Measurements from ENCODE around the gene ADGRF4. TPM values are rescaled to one million over a fixed set of nuclear protein-coding genes. Genes with fewer than 3 reads are reported as not detected.

Gene ADGRF4
- total RNA-seq, 2 donors from 2014 or later, result 0.06 to 0.26 TPM

DNA sequence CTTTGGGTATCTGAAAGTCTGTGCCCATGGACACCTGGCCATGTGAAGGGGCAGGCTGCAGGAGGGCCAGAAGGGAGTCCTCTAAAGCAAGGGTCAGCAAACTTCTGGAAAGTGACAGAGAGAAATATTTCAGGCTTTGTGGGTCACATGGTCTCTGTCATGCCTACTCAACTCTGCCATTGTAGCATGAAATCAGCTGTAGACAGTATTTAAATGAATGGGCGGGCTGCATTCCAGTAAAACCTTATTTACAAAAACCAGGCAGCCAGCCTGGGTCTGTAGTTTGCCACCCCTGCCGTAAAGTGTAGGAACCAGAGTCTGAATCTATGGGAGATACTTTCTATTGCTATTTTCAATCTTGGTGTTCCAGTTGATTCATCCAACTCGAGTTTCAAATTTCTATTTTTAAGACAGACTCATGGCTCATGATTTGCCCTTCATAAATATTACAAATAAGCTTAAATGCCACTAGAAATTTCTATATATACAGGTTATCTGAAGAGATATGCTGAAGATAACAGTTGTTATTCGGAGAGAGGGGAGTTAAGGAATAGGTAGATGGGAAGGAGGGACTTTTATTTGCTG lies 19.0 kb upstream of the ADGRF4 start:
- no peak for DNase-seq
- intact Hi-C loops (cut with DNase I), result no loop called here

DNA sequence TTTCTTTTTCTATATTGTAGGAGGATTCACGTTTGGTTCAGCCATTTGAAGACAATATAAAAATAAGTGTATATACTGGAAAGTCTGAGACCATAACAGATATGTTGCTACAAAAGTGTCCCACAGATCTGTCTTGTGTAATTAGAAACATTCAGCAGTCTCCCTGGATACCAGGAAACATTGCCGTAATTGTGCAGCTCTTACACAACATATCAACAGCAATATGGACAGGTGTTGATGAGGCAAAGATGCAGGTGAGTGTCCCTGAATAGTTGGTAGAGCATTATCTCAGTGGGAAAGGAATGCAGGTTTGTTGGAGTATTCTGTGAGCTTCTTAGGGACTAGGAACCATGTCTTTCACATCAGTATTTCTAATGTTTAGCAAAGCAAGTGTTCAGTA lies 18.3 kb upstream of the ADGRF4 start:
- DNase-seq (no peak), ATAC-seq (peak in 1 of 2 donors; percentile 49)
- intact Hi-C loops (cut with DNase I), result no loop called here

More for the DNA sequence above, 19.0 kb upstream of the ADGRF4 start:
- ATAC-seq, result no peak

GRCh38 chr6:47680724-47681123 lies 17.7 kb upstream of the ADGRF4 start:
- intact Hi-C loops (cut with DNase I), result no loop called here
- ATAC-seq (no peak), DNase-seq (no peak)

DNA sequence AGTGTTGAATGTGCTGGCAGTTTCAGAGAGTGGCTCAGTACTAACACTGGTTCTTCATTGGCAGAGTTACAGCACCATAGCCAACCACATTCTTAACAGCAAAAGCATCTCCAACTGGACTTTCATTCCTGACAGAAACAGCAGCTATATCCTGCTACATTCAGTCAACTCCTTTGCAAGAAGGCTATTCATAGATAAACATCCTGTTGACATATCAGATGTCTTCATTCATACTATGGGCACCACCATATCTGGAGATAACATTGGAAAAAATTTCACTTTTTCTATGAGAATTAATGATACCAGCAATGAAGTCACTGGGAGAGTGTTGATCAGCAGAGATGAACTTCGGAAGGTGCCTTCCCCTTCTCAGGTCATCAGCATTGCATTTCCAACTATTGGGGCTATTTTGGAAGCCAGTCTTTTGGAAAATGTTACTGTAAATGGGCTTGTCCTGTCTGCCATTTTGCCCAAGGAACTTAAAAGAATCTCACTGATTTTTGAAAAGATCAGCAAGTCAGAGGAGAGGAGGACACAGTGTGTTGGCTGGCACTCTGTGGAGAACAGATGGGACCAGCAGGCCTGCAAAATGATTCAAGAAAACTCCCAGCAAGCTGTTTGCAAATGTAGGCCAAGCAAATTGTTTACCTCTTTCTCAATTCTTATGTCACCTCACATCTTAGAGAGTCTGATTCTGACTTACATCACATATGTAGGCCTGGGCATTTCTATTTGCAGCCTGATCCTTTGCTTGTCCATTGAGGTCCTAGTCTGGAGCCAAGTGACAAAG lies 17.0 kb upstream of the ADGRF4 start:
- ATAC-seq, result no peak
- DNase-seq, result no peak
- intact Hi-C loops (cut with DNase I), result no loop called here

DNA sequence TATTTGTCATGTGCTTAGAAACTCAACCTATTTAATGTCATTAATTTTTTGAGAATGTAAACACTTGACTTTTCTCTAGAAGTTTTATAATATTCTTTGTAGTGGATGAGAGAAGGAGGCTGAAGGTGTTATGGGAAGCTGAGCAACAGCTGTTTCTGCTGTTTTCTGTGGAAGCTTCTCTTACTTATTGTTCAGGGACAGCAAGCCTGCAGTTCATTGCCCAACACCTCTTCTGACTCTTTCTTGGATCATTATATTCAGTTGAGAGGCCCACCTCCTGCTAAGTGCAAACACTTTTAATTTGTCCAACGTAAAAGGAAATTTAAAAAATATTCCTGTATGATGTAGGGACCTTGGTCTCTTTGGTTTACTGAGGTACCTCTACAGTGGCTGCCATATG lies 12.0 kb upstream of the ADGRF4 start:
- intact Hi-C loops (cut with DNase I), result no loop called here
- ATAC-seq (peak in 1 of 2 donors; percentile 44), DNase-seq (no peak)

- DNase-seq (no peak), ATAC-seq (peak in 1 of 2 donors; percentile 27)
- intact Hi-C loops (cut with DNase I), result no loop called here
Measured at GRCh38 chr6:47687432-47687831, 10.9 kb upstream of the ADGRF4 start.

DNA sequence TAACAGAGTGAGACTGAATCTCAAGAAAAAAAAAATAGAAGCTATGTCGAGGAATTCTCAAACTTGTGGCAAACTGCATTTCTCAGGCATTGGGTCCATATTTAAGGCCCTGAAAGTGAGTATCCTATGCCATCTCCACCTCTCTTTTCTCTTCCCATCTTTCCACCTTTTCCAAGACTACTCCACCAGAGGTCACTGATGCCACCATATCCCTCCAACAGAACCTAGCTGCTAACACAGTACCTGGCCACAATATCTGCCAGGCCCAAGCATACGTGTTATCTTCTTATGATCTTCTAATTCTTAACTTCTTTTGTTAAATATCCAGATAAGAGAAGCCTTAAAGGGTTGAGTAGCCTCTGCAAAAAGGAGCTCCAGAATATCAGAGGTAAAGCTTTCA lies 8.2 kb upstream of the ADGRF4 start:
- ATAC-seq (no peak), DNase-seq (no peak)
- intact Hi-C loops (cut with DNase I), result no loop called here

- no peak for ATAC-seq
- intact Hi-C loops (cut with DNase I), result no loop called here
- DNase-seq, result no peak
Measured at GRCh38 chr6:47690791-47691190, 7.6 kb upstream of the ADGRF4 start.

GRCh38 chr6:47697925-47698324 lies 455 bp upstream of the ADGRF4 start:
- DNase-seq (no peak), ATAC-seq (peak in 1 of 2 donors; percentile 5)
- intact Hi-C loops (cut with DNase I), result no loop called here

DNA sequence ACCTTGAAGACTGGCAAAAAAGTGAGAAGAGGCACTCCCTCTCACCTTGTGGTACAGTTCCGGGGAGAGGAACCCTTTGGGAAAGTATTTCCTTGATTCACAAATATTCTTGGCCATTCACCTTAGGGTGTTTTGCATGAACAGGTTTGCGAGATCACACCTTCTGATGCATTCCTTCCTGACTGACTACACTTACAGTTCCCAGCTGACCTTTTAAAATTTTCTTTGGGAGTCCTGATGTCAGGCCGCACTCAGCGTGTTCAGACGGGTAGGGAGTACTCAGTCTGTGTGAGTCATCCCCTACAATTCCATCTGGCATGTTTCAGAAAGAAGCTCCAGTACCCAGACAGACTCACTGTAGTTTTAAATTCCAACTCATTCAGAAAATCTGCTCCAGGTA lies 1.7 kb downstream of the ADGRF4 start:
- DNase-seq (peak; percentile 24), ATAC-seq (peak; percentile 41 to 92)
- intact Hi-C loops (cut with DNase I), result no loop called here

- no peak for ATAC-seq
- DNase-seq, result no peak
- intact Hi-C loops (cut with DNase I), result no loop called here
Measured at GRCh38 chr6:47700596-47700995, 2.2 kb downstream of the ADGRF4 start.

- ATAC-seq (no peak), DNase-seq (no peak)
- intact Hi-C loops (cut with DNase I), result no loop called here
Measured at GRCh38 chr6:47701363-47701762, 3.0 kb downstream of the ADGRF4 start.

DNA sequence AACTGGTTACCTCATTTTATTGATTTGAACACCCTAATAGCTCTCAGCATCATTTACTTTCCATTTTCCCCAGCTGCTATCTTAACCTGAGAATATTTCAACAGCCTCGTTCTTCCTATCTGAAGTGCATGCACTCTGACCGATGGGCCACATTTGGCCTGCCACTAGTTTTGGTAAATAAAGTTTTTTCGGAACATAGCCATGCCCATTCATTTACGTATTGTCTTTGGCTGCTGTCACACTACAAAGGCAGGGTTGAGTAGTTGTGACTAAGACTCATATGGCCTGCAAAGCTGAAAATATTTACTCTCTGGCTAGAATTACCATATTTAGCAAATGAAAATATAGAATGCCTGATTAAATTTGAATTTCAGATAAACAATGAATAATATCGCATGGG lies 10.8 kb downstream of the ADGRF4 start:
- no peak for DNase-seq
- intact Hi-C loops (cut with DNase I), result no loop called here
- ATAC-seq, result no peak

GRCh38 chr6:47710295-47710694 lies 11.9 kb downstream of the ADGRF4 start:
- DNase-seq, result no peak
- intact Hi-C loops (cut with DNase I), result no loop called here
- no peak for ATAC-seq

DNA sequence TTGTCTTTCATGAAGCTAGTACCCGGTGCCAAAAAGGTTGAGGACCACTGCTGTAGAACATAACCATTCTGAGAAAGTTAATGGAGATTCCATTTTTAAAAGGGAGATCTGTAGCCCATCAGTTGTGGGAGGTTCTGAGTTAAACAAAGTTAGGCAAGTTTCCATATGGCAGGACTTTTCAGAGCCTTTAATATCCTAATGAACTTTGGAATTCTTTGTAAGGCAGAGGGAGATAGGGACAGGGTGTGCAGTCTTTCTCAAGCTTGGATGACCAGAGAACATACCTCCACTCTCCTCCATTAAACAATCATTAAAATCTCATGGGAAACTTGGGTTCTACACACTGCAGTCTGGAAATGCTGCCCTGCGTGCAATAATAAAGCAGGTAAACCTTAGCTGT lies 14.8 kb downstream of the ADGRF4 start:
- DNase-seq (no peak), ATAC-seq (no peak)
- intact Hi-C loops (cut with DNase I), result no loop called here

DNA sequence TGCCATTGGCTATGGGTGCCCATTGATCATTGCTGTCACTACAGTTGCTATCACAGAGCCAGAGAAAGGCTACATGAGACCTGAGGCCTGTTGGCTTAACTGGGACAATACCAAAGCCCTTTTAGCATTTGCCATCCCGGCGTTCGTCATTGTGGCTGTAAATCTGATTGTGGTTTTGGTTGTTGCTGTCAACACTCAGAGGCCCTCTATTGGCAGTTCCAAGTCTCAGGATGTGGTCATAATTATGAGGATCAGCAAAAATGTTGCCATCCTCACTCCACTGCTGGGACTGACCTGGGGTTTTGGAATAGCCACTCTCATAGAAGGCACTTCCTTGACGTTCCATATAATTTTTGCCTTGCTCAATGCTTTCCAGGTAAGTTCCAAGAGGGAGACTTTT lies 16.4 kb downstream of the ADGRF4 start:
- ATAC-seq (no peak), DNase-seq (no peak)
- intact Hi-C loops (cut with DNase I), result no loop called here

DNA sequence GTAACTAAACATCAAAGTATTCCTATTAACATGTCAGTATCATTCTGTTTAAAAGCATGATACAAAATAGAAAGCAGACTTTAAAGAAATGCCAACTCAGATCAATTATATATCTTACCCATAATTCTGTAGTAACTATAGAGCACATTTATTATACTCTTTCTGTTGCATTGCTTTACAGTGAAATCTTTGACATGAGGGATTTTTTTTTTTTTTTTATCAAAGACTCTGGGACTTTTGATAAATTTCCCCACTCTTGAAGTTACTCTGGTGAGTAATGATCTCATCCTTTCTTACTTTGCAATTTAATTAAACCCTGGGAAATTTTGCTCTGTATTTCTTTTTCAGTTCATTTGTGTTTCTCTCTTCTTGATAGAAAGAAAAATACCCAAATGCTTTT lies 17.4 kb downstream of the ADGRF4 start:
- no peak for DNase-seq
- no peak for ATAC-seq
- intact Hi-C loops (cut with DNase I), result no loop called here

- DNase-seq (no peak), ATAC-seq (no peak)
- intact Hi-C loops (cut with DNase I), result no loop called here
Measured at GRCh38 chr6:47716207-47716606, 17.8 kb downstream of the ADGRF4 start.

- DNase-seq (no peak), ATAC-seq (no peak)
- intact Hi-C loops (cut with DNase I), result no loop called here
Measured at GRCh38 chr6:47718571-47718970, 20.2 kb downstream of the ADGRF4 start.

GRCh38 chr6:47721189-47721588 lies 22.8 kb downstream of the ADGRF4 start:
- ATAC-seq (no peak), DNase-seq (no peak)
- intact Hi-C loops (cut with DNase I), result no loop called here

DNA sequence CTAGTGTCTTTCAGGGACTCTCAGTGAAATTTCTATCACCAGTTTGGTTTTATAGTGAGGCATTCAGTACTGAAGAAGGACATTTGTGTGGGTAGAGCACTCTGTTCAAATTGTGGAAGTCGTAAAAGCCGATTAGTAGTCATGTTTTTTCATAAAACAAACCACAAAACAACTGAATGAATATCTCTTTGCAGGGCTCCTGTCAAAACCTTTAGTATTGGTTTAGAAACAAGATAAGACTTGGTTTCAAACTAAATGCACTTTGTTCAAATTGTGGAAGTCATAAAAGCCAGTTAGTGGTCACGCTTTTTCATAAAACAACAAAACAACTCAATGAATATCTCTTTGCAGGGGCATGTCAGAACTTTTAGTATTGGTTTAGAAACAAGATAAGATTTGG lies 23.8 kb downstream of the ADGRF4 start:
- DNase-seq (no peak), ATAC-seq (no peak)
- intact Hi-C loops (cut with DNase I), result no loop called here

Data from left cardiac atrium (tissue), 4 donors.